Testis (tissue), 3 donors: ENCODE data around the gene PTTG2. TPM values are rescaled to one million over a fixed set of nuclear protein-coding genes. Genes with fewer than 3 reads are reported as not detected.
A peak's percentile ranks its signal among the peaks of the same experiment; 100 is the strongest.

ENCODE experiments used
- DNase-seq: peaks from one replicate; pipeline ENCODE4 v3.0.0-alpha.2; 2019
- H3K27ac ChIP-seq, 2 donors: fragments of 200-600 bp; sonication (generic); one replicate each; pipeline ENCODE4 v1.5.1; 2019
- H3K27me3 ChIP-seq: fragments of 200-600 bp; sonication (generic); one replicate; pipeline ENCODE4 v1.5.1; 2019
- H3K36me3 ChIP-seq: fragments of 200-600 bp; sonication (generic); one replicate; pipeline ENCODE4 v1.5.1; 2017; ENCODE audit warnings: low read depth; ENCODE audit errors: missing control alignments
- H3K4me1 ChIP-seq: fragments of 200-600 bp; sonication (generic); one replicate; pipeline ENCODE4 v1.5.1; 2019
- H3K4me3 ChIP-seq, 2 donors: fragments of 200-600 bp; sonication (generic); one replicate each; pipeline ENCODE4 v1.5.1; 2017 to 2019
- H3K9me3 ChIP-seq: fragments of 200-600 bp; sonication (generic); one replicate; pipeline ENCODE4 v1.5.1; 2017
- CTCF ChIP-seq, 3 experiments: fragments of 450-650 bp in 2 of 3; fragments of 200-600 bp in 1 of 3; sonication (generic) in 1 of 3; IDR thresholded peaks; one replicate each; pipeline ENCODE4 v1.5.1; 2016 to 2019; ENCODE audit warnings: antibody characterized with exemption in 3 of 3, mild to moderate bottlenecking in 2 of 3, moderate library complexity in 1 of 3
- POLR2A ChIP-seq: fragments of 450-650 bp; IDR thresholded peaks from one replicate; pipeline ENCODE4 v1.6.1; 2017; ENCODE audit warnings: antibody characterized with exemption, mild to moderate bottlenecking, moderate library complexity
- WGBS, 2 donors: methylation state at CpG; one replicate each; pipeline ENCODE4 v1.1.5; 2018; 5-methylcytosine and 5-hydroxymethylcytosine counted together
- intact Hi-C: fragments of 100-400 bp; cut with DNase I; formaldehyde crosslinking; loops from one replicate; pipeline ENCODE4 v1.15.1; 2023; ENCODE audit warnings: low total_unique reads
- polyA plus RNA-seq: library from polyadenylated mRNA; stranded (reverse); fragments of 350-450 nt; fragmentation: Illumina TruSeq; extraction: RNeasy Lipid Tissue Mini Kit (QIAGEN cat#74804); gene quantifications from one replicate; pipeline ENCODE4 v1.2.3, GENCODE V29; 2014; ENCODE audit warnings: low read depth, low replicate concordance; ENCODE audit not compliant: insufficient read depth
- total RNA-seq, 2 donors: library from RNA; depleted of rRNA; stranded (reverse); fragments of >200 nt; gene quantifications; one replicate each; pipeline ENCODE4 v1.2.3, GENCODE V29; 2016

Gene PTTG2
- total and polyA plus RNA-seq, 3 donors from 2014 or later, result 0.50 TPM; not detected in 2

GRCh38 chr4:37966044-37966443 lies 5.8 kb downstream of the PTTG2 start:
- Histone ChIP-seq H3K4me3 (no peak overlapping the region), H3K36me3 (no peaks in the 10 kb centered on the region), H3K27ac (no peak overlapping the region), H3K4me1 (peaks cover 9% of the 10 kb centered on the region), H3K27me3 (no peaks in the 10 kb centered on the region), H3K9me3 (no peaks in the 10 kb centered on the region)
- DNase-seq, result no peak
- TF ChIP-seq POLR2A (no peak), CTCF (IDR thresholded peaks at IDR 0.05) (no peak)
- intact Hi-C loops, result no loop called here
- WGBS, 2 donors, result 95% methylated on average over 3 of the region's 3 CpGs

GRCh38 chr4:37967736-37968135 lies 7.5 kb downstream of the PTTG2 start:
- Histone ChIP-seq H3K27ac (peak overlapping the region in 1 of 2 donors; percentile 8), H3K4me3 (no peak overlapping the region), H3K36me3 (no peaks in the 10 kb centered on the region), H3K27me3 (no peaks in the 10 kb centered on the region), H3K9me3 (no peaks in the 10 kb centered on the region), H3K4me1 (peaks cover 9% of the 10 kb centered on the region)
- DNase-seq, result no peak
- intact Hi-C loops, result no loop called here
- 20 to 23% methylated on average over 5 of the region's 5 CpGs for whole genome bisulfite sequencing, 2 donors
- TF ChIP-seq CTCF (IDR thresholded peaks at IDR 0.05), result no peak
- no peak for TF ChIP-seq POLR2A

- Histone ChIP-seq H3K27me3 (no peaks in the 10 kb centered on the region), H3K4me1 (peaks cover 9% of the 10 kb centered on the region), H3K27ac (peak overlapping the region in 1 of 2 donors; percentile 8), H3K36me3 (no peaks in the 10 kb centered on the region), H3K9me3 (no peaks in the 10 kb centered on the region), H3K4me3 (no peak overlapping the region)
- TF ChIP-seq CTCF (IDR thresholded peaks at IDR 0.05) (no peak), POLR2A (no peak)
- intact Hi-C loops, result no loop called here
- 81 to 82% methylated on average over 3 of the region's 3 CpGs for WGBS, 2 donors
- no peak for DNase-seq
Observed at GRCh38 chr4:37968747-37969146, 8.5 kb downstream of the PTTG2 start.

GRCh38 chr4:37970702-37971101 lies 10.5 kb downstream of the PTTG2 start:
- no peaks in the 10 kb centered on the region for H3K27me3 ChIP-seq
- TF ChIP-seq CTCF (IDR thresholded peaks at IDR 0.05) (no peak), POLR2A (no peak)
- H3K36me3 ChIP-seq, result no peaks in the 10 kb centered on the region
- no peak overlapping the region for H3K27ac ChIP-seq
- WGBS, 2 donors, result 88 to 94% methylated on average over 1 of the region's 1 CpG
- intact Hi-C loops, result no loop called here
- peak; percentile 25 for DNase-seq
- no peaks in the 10 kb centered on the region for H3K9me3 ChIP-seq
- no peak overlapping the region for H3K4me3 ChIP-seq
- H3K4me1 ChIP-seq, result peaks cover 9% of the 10 kb centered on the region

- no peaks in the 10 kb centered on the region for H3K9me3 ChIP-seq
- DNase-seq, result no peak
- intact Hi-C loops, result no loop called here
- 91 to 95% methylated on average over 4 of the region's 4 CpGs for WGBS, 2 donors
- no peak for TF ChIP-seq POLR2A
- no peak for TF ChIP-seq CTCF (IDR thresholded peaks at IDR 0.05)
- H3K36me3 ChIP-seq, result no peaks in the 10 kb centered on the region
- peaks cover 9% of the 10 kb centered on the region for H3K4me1 ChIP-seq
- H3K27me3 ChIP-seq, result no peaks in the 10 kb centered on the region
- H3K4me3 ChIP-seq, result no peak overlapping the region
- H3K27ac ChIP-seq, result no peak overlapping the region
Observed at GRCh38 chr4:37971202-37971601, 11.0 kb downstream of the PTTG2 start.
